K562 (cell line): ENCODE results near the gene CLEC17A. TPM values are rescaled to one million over a fixed set of nuclear protein-coding genes. Genes with fewer than 3 reads are reported as not detected.

Source experiments
- CXXC5 ChIP-seq: fragments of 250-450 bp; sonication (Bioruptor Pico); IDR thresholded peaks from 2 replicates; pipeline ENCODE4 v1.8.0; 2022; ENCODE audit warnings: inconsistent platforms, mild to moderate bottlenecking, moderate library complexity
- GABPB2 ChIP-seq: fragments of 250-450 bp; sonication (Bioruptor Pico); conservative IDR thresholded peaks from 2 replicates; pipeline ENCODE4 v1.5.1; 2021; ENCODE audit warnings: mild to moderate bottlenecking
- GATAD2A ChIP-seq: fragments of 450-650 bp; IDR thresholded peaks from 2 replicates; pipeline ENCODE4 v1.6.1; 2017
- HDAC3 ChIP-seq: fragments of 450-650 bp; IDR thresholded peaks from 2 replicates; pipeline ENCODE4 v1.6.1; 2018; ENCODE audit warnings: borderline replicate concordance, mild to moderate bottlenecking, moderate library complexity; ENCODE audit not compliant: partially characterized antibody
- ILK ChIP-seq: fragments of 450-650 bp; IDR thresholded peaks from 2 replicates; pipeline ENCODE4 v1.6.1; 2016; ENCODE audit warnings: missing genetic modification characterization, low read depth, mild to moderate bottlenecking, missing compliant biosample characterization, moderate library complexity, borderline replicate concordance
- KDM1A ChIP-seq, 2 experiments: fragments of 450-650 bp; IDR thresholded peaks; 2 replicates each; pipeline ENCODE4 v1.6.1; 2016; ENCODE audit warnings: mild to moderate bottlenecking in 2 of 2
- NCOA1 ChIP-seq: fragments of 450-650 bp; IDR thresholded peaks from 2 replicates; pipeline ENCODE4 v1.6.1; 2016; ENCODE audit warnings: low read depth
- RBBP5 ChIP-seq: fragments of 200-600 bp; sonication (generic); IDR thresholded peaks from 2 replicates; pipeline ENCODE4 v1.6.1; 2012; ENCODE audit warnings: borderline replicate concordance, mild to moderate bottlenecking, low read length, control low read depth, inconsistent platforms; ENCODE audit not compliant: insufficient read depth, poor library complexity, severe bottlenecking
- ZMIZ1 ChIP-seq, 2 experiments: fragments of 150-350 bp in 1 of 2; IDR thresholded peaks; 2 replicates each; pipeline ENCODE4 v1.6.1; 2012 to 2016; ENCODE audit warnings: low read depth in 2 of 2, low read length in 2 of 2, mild to moderate bottlenecking in 1 of 2, moderate library complexity in 1 of 2
- ZNF146 ChIP-seq: IDR thresholded peaks from one replicate; pipeline ENCODE4 v1.6.1; 2018; ENCODE audit warnings: missing compliant biosample characterization; ENCODE audit not compliant: unreplicated experiment
- ZNF175 ChIP-seq: fragments of 200-800 bp; sonication (Bioruptor generic); IDR thresholded peaks from 2 replicates; pipeline ENCODE4 v1.6.1; 2016; ENCODE audit warnings: low read depth, mild to moderate bottlenecking, missing genetic modification characterization, missing compliant biosample characterization
- ZNF384 ChIP-seq: IDR thresholded peaks from 2 replicates; pipeline ENCODE4 v1.6.1; 2012; ENCODE audit warnings: low read depth, low read length, improper control_type of control experiment
- ZNF584 ChIP-seq: fragments of 200-800 bp; sonication (Bioruptor generic); IDR thresholded peaks from 2 replicates; pipeline ENCODE4 v1.6.1; 2016; ENCODE audit warnings: low read depth, mild to moderate bottlenecking, missing genetic modification characterization, missing compliant biosample characterization
- ZZZ3 ChIP-seq: fragments of 450-650 bp; IDR thresholded peaks from 2 replicates; pipeline ENCODE4 v1.6.1; 2016; ENCODE audit warnings: antibody characterized with exemption, mild to moderate bottlenecking, moderate library complexity
- polyA plus RNA-seq, 8 experiments: library from polyadenylated mRNA; depleted of rRNA in 4 of 8; stranded (reverse) in 5 of 8; unstranded in 3 of 8; fragments of >200 nt; fragmentation: Nextera tagmentation in 2 of 8; fragmentation: Illumina TruSeq in 1 of 8; extraction: Ambion mirVana in 2 of 8; extraction: Trizol in 1 of 8; gene quantifications; 2 replicates each; pipeline versions ENCODE4 v1.2.1 to v1.2.3, GENCODE V29; 2011 to 2014; ENCODE audit warnings: inconsistent platforms in 1 of 8, missing spikeins in 1 of 8
- total RNA-seq, 7 experiments: library from RNA; depleted of rRNA in 6 of 7; stranded (reverse); fragments of >200 nt in 6 of 7; fragmentation: Illumina TruSeq in 2 of 7; extraction: Trizol in 2 of 7; gene quantifications; 2 replicates each; pipeline versions ENCODE4 v1.2.1 to v1.2.3, GENCODE V29; 2011 to 2021; ENCODE audit warnings: low replicate concordance in 1 of 7
- TF ChIP-seq, protein P1 (sequence below): sonication (generic); formaldehyde crosslinking; IDR thresholded peaks from 2 replicates; pipeline ENCODE4 v1.8.0; 2023; ENCODE audit warnings: missing genetic modification reagents, mild to moderate bottlenecking, borderline replicate concordance
- TF ChIP-seq, protein P2 (sequence below): fragments of 450-650 bp; formaldehyde crosslinking; IDR thresholded peaks from 2 replicates; pipeline ENCODE4 v1.4.0; 2020; ENCODE audit warnings: mild to moderate bottlenecking, mixed read lengths
- TF ChIP-seq, protein P3 (sequence below): IDR thresholded peaks from 2 replicates; pipeline ENCODE4 v1.6.1; 2011; ENCODE audit not compliant: insufficient read length; ENCODE audit errors: extremely low read depth

Gene CLEC17A
- total and polyA plus RNA-seq, 9 of the 15 experiments (the other 6 are each of a cell fraction or from before 2014, with no cell fraction given) = 0.03 TPM; not detected in 8

GRCh38 chr19:14550201-14550754 is 32.6 kb upstream of the CLEC17A start (continued):
- no peak for TF ChIP-seq GABPB2
- no peak for TF ChIP-seq ZZZ3
- TF ChIP-seq ZNF584 (CRISPR knock-in tag) = no peak
- no peak for TF ChIP-seq ILK (tag)
- TF ChIP-seq ZNF146 = no peak
- no peak for TF ChIP-seq HDAC3
- TF ChIP-seq NCOA1 = no peak
- TF ChIP-seq, protein P1, sequence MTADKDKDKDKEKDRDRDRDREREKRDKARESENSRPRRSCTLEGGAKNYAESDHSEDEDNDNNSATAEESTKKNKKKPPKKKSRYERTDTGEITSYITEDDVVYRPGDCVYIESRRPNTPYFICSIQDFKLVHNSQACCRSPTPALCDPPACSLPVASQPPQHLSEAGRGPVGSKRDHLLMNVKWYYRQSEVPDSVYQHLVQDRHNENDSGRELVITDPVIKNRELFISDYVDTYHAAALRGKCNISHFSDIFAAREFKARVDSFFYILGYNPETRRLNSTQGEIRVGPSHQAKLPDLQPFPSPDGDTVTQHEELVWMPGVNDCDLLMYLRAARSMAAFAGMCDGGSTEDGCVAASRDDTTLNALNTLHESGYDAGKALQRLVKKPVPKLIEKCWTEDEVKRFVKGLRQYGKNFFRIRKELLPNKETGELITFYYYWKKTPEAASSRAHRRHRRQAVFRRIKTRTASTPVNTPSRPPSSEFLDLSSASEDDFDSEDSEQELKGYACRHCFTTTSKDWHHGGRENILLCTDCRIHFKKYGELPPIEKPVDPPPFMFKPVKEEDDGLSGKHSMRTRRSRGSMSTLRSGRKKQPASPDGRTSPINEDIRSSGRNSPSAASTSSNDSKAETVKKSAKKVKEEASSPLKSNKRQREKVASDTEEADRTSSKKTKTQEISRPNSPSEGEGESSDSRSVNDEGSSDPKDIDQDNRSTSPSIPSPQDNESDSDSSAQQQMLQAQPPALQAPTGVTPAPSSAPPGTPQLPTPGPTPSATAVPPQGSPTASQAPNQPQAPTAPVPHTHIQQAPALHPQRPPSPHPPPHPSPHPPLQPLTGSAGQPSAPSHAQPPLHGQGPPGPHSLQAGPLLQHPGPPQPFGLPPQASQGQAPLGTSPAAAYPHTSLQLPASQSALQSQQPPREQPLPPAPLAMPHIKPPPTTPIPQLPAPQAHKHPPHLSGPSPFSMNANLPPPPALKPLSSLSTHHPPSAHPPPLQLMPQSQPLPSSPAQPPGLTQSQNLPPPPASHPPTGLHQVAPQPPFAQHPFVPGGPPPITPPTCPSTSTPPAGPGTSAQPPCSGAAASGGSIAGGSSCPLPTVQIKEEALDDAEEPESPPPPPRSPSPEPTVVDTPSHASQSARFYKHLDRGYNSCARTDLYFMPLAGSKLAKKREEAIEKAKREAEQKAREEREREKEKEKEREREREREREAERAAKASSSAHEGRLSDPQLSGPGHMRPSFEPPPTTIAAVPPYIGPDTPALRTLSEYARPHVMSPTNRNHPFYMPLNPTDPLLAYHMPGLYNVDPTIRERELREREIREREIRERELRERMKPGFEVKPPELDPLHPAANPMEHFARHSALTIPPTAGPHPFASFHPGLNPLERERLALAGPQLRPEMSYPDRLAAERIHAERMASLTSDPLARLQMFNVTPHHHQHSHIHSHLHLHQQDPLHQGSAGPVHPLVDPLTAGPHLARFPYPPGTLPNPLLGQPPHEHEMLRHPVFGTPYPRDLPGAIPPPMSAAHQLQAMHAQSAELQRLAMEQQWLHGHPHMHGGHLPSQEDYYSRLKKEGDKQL (CRISPR knock-in tag) = no peak
- TF ChIP-seq ZMIZ1 (IDR thresholded peaks at IDR 0.05; ENCODE audit: low read depth in 2 of 2, low read length in 2 of 2) = no peak
- peak; percentile 12; the same call in 1 of the 2 replicates for TF ChIP-seq CXXC5 (CRISPR knock-in tag)
- TF ChIP-seq, protein P2, sequence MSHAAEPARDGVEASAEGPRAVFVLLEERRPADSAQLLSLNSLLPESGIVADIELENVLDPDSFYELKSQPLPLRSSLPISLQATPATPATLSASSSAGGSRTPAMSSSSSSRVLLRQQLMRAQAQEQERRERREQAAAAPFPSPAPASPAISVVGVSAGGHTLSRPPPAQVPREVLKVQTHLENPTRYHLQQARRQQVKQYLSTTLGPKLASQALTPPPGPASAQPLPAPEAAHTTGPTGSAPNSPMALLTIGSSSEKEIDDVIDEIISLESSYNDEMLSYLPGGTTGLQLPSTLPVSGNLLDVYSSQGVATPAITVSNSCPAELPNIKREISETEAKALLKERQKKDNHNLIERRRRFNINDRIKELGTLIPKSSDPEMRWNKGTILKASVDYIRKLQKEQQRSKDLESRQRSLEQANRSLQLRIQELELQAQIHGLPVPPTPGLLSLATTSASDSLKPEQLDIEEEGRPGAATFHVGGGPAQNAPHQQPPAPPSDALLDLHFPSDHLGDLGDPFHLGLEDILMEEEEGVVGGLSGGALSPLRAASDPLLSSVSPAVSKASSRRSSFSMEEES (CRISPR knock-in tag) = no peak
- TF ChIP-seq RBBP5 = no peak
- no peak for TF ChIP-seq KDM1A (IDR thresholded peaks at IDR 0.05)
- TF ChIP-seq ZNF384 = no peak
- no peak for TF ChIP-seq ZNF175 (CRISPR knock-in tag)
- no peak for TF ChIP-seq GATAD2A
- TF ChIP-seq, protein P3, sequence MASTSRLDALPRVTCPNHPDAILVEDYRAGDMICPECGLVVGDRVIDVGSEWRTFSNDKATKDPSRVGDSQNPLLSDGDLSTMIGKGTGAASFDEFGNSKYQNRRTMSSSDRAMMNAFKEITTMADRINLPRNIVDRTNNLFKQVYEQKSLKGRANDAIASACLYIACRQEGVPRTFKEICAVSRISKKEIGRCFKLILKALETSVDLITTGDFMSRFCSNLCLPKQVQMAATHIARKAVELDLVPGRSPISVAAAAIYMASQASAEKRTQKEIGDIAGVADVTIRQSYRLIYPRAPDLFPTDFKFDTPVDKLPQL = no peak
